HCT116 (cell line): Measurements from ENCODE around the gene OR51E1. TPM values are rescaled to one million over a fixed set of nuclear protein-coding genes. Genes with fewer than 3 reads are reported as not detected.

Experiments used
- ATAC-seq: fragments of 200-7000 bp; cut with Tn5 transposase; 2 replicates; pipeline ENCODE4 v1.9.1; 2020; ENCODE audit warnings: mild to moderate bottlenecking, moderate library complexity
- BruUV-seq: library from RNA; stranded (reverse); fragments of 400-500 nt; replicated peaks from 2 replicates; lab custom pipeline; 2021; lab: Mats Ljungman, UMichigan
- CTCF ChIA-PET: fragments of 300-600 bp; sonication (Branson Sonifier 250); formaldehyde crosslinking; loops from one replicate; lab custom pipeline; 2021; ENCODE audit warnings: antibody characterized with exemption; lab: Charles Lee
- POLR2A ChIA-PET: fragments of 300-600, 350-600 bp; sonication (Branson Sonifier 250); formaldehyde crosslinking; loops from one replicate; lab custom pipeline; 2021; ENCODE audit warnings: antibody characterized with exemption; lab: Charles Lee
- RAD21 ChIA-PET, 2 experiments: fragments of 300-600 bp; sonication (Branson Sonifier 250); formaldehyde crosslinking; loops; one replicate each; lab custom pipeline; 2023; ENCODE audit warnings: low total read pairs in 2 of 2; ENCODE audit not compliant: uncharacterized antibody in 2 of 2, unreplicated experiment in 2 of 2, low non-redundant PET in 1 of 2; lab: Charles Lee
- DNase-seq: peaks from one replicate; pipeline ENCODE4 v3.0.0-alpha.2; 2010; ENCODE audit warnings: low read depth, low spot score
- H2AFZ ChIP-seq: fragments of 200-600 bp; shearing (Covaris generic), sonication (generic); 2 replicates; pipeline ENCODE4 v1.6.1; 2017; ENCODE audit warnings: low read depth, mixed run types, mixed read lengths, antibody characterized with exemption, low read length; ENCODE audit not compliant: poor library complexity, severe bottlenecking
- H3K27ac ChIP-seq: 2 replicates; pipeline ENCODE4 v1.5.1; 2012; ENCODE audit warnings: low read depth, low read length
- H3K27me3 ChIP-seq: fragments of 200-600 bp; sonication (generic); 2 replicates; pipeline ENCODE4 v1.6.1; 2016; ENCODE audit warnings: mixed run types, low read length, mixed read lengths; ENCODE audit not compliant: insufficient read depth
- H3K36me3 ChIP-seq, 2 experiments: fragments of 200-500 bp in 1 of 2; fragments of 200-600 bp in 1 of 2; sonication (Bioruptor generic) in 1 of 2; sonication (generic) in 1 of 2; 2 replicates each; pipeline versions ENCODE4 v1.5.1 to v1.6.1; 2014 to 2016; ENCODE audit warnings: low read length in 2 of 2, inconsistent platforms in 1 of 2, mixed read lengths in 1 of 2, mixed run types in 1 of 2; ENCODE audit not compliant: insufficient read depth in 2 of 2, control insufficient read depth in 1 of 2
- H3K4me1 ChIP-seq, 2 experiments: fragments of 200-600 bp in 1 of 2; sonication (generic) in 1 of 2; 2 replicates each; pipeline versions ENCODE4 v1.5.1 to v1.6.1; 2012 to 2017; ENCODE audit warnings: low read length in 2 of 2, inconsistent platforms in 1 of 2, mild to moderate bottlenecking in 1 of 2, mixed read lengths in 1 of 2, mixed run types in 1 of 2, moderate library complexity in 1 of 2; ENCODE audit not compliant: insufficient read depth in 2 of 2, control insufficient read depth in 1 of 2
- H3K4me2 ChIP-seq: fragments of 200-600 bp; sonication (generic); 2 replicates; pipeline ENCODE4 v1.6.1; 2017; ENCODE audit warnings: mixed run types, low read length, mixed read lengths
- H3K4me3 ChIP-seq, 2 experiments: fragments of 200-600 bp in 1 of 2; sonication (generic) in 1 of 2; replicated peaks in 1 of 2; 2 replicates each; pipeline ENCODE4 v1.5.1; 2011 to 2016; ENCODE audit warnings: low read length in 2 of 2, control low read depth in 1 of 2, low read depth in 1 of 2, mild to moderate bottlenecking in 1 of 2, mixed read lengths in 1 of 2, mixed run types in 1 of 2
- H3K79me2 ChIP-seq: fragments of 200-600 bp; sonication (generic); 2 replicates; pipeline ENCODE4 v1.6.1; 2017; ENCODE audit warnings: mild to moderate bottlenecking, mixed run types, low read length, moderate library complexity, mixed read lengths; ENCODE audit not compliant: insufficient read depth
- H3K9ac ChIP-seq: fragments of 200-600 bp; sonication (generic); 2 replicates; pipeline ENCODE4 v1.6.1; 2016; ENCODE audit warnings: low read length, mixed read lengths
- H3K9me2 ChIP-seq: fragments of 200-600 bp; sonication (generic), shearing (Covaris generic); 2 replicates; pipeline ENCODE4 v1.6.1; 2017; ENCODE audit warnings: mixed run types, mild to moderate bottlenecking, moderate library complexity; ENCODE audit not compliant: insufficient read depth
- H3K9me3 ChIP-seq, 2 experiments: fragments of 200-500 bp in 1 of 2; fragments of 200-600 bp in 1 of 2; sonication (Bioruptor generic) in 1 of 2; sonication (generic) in 1 of 2; 2 replicates each; pipeline ENCODE4 v1.6.1; 2014 to 2017; ENCODE audit warnings: low read length in 2 of 2, mixed read lengths in 2 of 2, inconsistent platforms in 1 of 2, low read depth in 1 of 2, mild to moderate bottlenecking in 1 of 2, mixed run types in 1 of 2, moderate library complexity in 1 of 2; ENCODE audit not compliant: control insufficient read depth in 1 of 2, insufficient read depth in 1 of 2
- H4K20me1 ChIP-seq: fragments of 200-600 bp; sonication (generic), shearing (Covaris generic); 2 replicates; pipeline ENCODE4 v1.6.1; 2017; ENCODE audit warnings: mixed run types, mild to moderate bottlenecking, moderate library complexity; ENCODE audit not compliant: insufficient read depth
- CBX3 ChIP-seq: IDR thresholded peaks from 2 replicates; pipeline ENCODE4 v1.6.1; 2012; ENCODE audit warnings: low read depth
- CEBPB ChIP-seq: IDR thresholded peaks from 2 replicates; pipeline ENCODE4 v1.6.1; 2012; ENCODE audit warnings: low read depth
- ELF1 ChIP-seq: IDR thresholded peaks from 2 replicates; pipeline ENCODE4 v1.6.1; 2012; ENCODE audit warnings: low read depth, borderline replicate concordance
- EZH2 ChIP-seq: fragments of 200-600 bp; sonication (generic); IDR thresholded peaks from 2 replicates; pipeline ENCODE4 v1.6.1; 2017; ENCODE audit warnings: antibody characterized with exemption, mixed run types
- EZH2phosphoT487 ChIP-seq: fragments of 200-600 bp; IDR thresholded peaks from 2 replicates; pipeline ENCODE4 v1.6.1; 2018; ENCODE audit warnings: antibody characterized with exemption, borderline replicate concordance
- SIN3A ChIP-seq: IDR thresholded peaks from 2 replicates; pipeline ENCODE4 v1.6.1; 2012; ENCODE audit warnings: low read depth
- SP1 ChIP-seq: IDR thresholded peaks from 2 replicates; pipeline ENCODE4 v1.6.1; 2012; ENCODE audit warnings: low read depth
- SRF ChIP-seq: IDR thresholded peaks from 2 replicates; pipeline ENCODE4 v1.6.1; 2012; ENCODE audit warnings: low read depth
- TCF7L2 ChIP-seq: IDR thresholded peaks from 2 replicates; pipeline ENCODE4 v1.7.0; 2011; ENCODE audit warnings: borderline replicate concordance, inconsistent platforms; ENCODE audit not compliant: insufficient read depth, insufficient read length; ENCODE audit errors: extremely low read depth
- YY1 ChIP-seq: IDR thresholded peaks from 2 replicates; pipeline ENCODE4 v1.6.1; 2011; ENCODE audit warnings: low read length, low read depth, moderate library complexity, mild to moderate bottlenecking; ENCODE audit not compliant: insufficient replicate concordance; ENCODE audit errors: extremely low read depth
- ZBTB33 ChIP-seq: IDR thresholded peaks from 2 replicates; pipeline ENCODE4 v1.6.1; 2011; ENCODE audit warnings: mild to moderate bottlenecking, low read length, moderate library complexity; ENCODE audit not compliant: insufficient replicate concordance; ENCODE audit errors: extremely low read depth
- ZNF274 ChIP-seq: fragments of 200-500 bp; sonication (Bioruptor generic); IDR thresholded peaks from 2 replicates; pipeline ENCODE4 v1.6.1; 2014; ENCODE audit warnings: mild to moderate bottlenecking, low read depth, low read length, inconsistent platforms
- intact Hi-C: fragments of 100-400 bp; cut with micrococcal nuclease; formaldehyde crosslinking; loops from 2 replicates; pipeline ENCODE4 v1.10.0; 2022
- total RNA-seq: library from RNA; stranded (reverse); gene quantifications from one replicate; pipeline ENCODE4 v1.2.1, GENCODE V29; 2021; ENCODE audit not compliant: unreplicated experiment

OR51E1 gene
- total RNA-seq, 1 experiment from 2014 or later, result not detected

GRCh38 chr11:4700436-4700820 lies 56.6 kb downstream of the OR51E1 start:
- no peaks in the 10 kb centered on the region for H3K36me3 ChIP-seq
- intact Hi-C loops, result no loop called here
- H2AFZ ChIP-seq, result no peak overlapping the region
- H3K9me3 ChIP-seq, result no peaks in the 10 kb centered on the region
- no peaks in the 10 kb centered on the region for H3K4me1 ChIP-seq
- no peak overlapping the region for H3K4me2 ChIP-seq
- H3K79me2 ChIP-seq, result no peaks in the 10 kb centered on the region
- ChIA-PET CTCF (no interaction called here), POLR2A (no interaction called here), RAD21 (no interaction called here)
- no peak overlapping the region for H3K4me3 ChIP-seq
- H4K20me1 ChIP-seq, result no peaks in the 10 kb centered on the region
- H3K9me2 ChIP-seq, result no peaks in the 10 kb centered on the region
- peaks cover 61% of the 10 kb centered on the region for H3K27me3 ChIP-seq
- no peak overlapping the region for H3K27ac ChIP-seq
- ATAC-seq (no peak), DNase-seq (no peak)
- TF ChIP-seq CBX3 (no peak), TCF7L2 (no peak), CEBPB (no peak), ELF1 (no peak), ZNF274 (no peak), YY1 (no peak), EZH2 (no peak), ZBTB33 (no peak), SP1 (no peak), SIN3A (no peak), EZH2phosphoT487 (no peak), SRF (no peak)
- H3K9ac ChIP-seq, result no peak overlapping the region
- no TSS peak for BruUV-seq
